ENCODE measurements around the gene PPT1.

The PPT1 gene

DNA sequence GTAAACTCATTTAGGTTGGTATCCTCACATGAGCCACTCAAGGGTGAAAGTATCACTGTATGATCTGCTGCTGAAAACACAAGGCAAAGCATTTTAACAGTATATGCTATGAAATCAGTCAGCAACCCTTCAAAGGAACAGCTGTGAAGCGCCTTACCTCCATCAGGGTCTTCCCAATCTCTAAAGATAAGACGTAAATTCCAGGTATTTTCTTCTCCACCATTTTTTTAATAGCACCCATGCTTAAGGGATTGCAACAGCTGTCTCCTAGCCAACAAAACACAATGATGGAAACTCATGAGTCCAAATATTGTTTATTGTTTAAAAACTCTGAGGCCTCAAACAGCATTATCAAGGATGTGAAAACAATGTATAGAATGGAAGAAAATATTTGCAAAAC, 4.8 kb downstream of the PPT1 start:
- no peak for DNase-seq

DNA sequence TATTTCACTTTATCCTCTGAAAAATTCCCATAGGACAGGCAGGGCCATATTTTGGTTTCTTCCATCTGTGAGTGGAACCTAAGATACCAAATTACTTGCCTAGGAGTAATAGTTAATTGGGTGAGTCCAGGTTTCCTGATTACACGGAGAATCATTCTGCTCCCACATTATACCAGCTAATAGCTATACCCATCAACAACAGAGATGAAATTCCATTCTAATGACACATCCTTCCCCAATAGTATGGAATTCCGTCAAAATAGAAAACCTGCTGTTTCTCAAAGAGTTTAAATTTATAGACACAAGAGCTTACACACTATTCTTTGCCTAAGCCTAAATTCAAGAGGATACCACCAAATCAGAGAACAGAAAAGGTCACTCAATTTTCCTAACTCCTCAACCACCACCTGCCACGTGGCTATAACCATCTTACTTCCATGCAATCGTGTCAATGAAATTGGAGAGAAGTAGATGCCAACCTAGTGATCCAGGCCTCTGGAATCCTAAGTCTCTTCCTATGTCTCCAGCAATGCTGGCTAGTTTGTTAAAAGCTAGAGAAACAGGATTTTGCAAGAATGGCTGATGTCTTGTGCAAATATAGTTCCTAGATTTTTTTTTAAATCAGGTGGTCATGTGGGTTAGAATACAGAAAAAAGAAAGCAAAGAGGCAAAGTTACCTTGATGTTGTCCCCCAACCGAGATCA, 6.2 kb downstream of the PPT1 start:
- no peak for DNase-seq

DNA sequence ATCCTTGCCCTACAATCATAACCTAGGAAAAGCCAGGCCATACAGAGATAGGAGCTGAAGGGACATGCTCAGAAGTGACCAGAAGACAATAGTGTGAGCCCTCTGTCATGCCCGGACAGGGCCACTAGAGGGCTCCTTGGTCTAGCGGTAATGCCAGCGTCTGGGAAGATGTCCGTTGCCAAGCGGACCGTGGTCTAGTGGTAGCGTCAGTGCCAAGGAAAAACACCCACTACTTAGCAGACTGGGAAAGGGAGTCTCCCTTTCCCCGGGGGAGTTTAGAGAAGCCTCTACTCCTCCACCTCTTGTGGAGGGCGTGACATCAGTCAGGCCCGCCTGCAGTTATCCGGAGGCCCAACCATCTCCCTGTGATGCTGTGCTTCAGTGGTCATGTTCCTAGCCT, 12.3 kb downstream of the PPT1 start:
- peak; percentile 79 for DNase-seq

DNA sequence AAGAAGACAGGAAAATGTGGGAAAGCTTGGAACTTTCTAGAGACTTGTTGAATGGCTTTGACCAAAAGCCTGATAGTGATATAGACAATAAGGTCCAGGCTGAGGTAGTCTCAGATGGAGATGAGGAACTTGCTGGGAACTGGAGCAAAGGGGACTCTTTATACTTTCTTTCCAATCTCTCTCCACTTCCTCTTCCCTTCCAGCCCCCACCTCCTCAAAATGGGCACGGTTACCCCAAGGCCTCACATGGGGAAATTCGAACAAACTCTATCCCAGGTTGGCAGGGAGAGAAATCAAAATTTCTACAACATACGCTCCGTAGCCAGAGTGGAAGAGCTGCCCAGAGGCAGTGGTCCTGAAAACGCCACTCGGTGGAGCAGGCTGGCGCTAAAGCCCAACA, 15.2 kb downstream of the PPT1 start:
- DNase-seq = no peak

DNA sequence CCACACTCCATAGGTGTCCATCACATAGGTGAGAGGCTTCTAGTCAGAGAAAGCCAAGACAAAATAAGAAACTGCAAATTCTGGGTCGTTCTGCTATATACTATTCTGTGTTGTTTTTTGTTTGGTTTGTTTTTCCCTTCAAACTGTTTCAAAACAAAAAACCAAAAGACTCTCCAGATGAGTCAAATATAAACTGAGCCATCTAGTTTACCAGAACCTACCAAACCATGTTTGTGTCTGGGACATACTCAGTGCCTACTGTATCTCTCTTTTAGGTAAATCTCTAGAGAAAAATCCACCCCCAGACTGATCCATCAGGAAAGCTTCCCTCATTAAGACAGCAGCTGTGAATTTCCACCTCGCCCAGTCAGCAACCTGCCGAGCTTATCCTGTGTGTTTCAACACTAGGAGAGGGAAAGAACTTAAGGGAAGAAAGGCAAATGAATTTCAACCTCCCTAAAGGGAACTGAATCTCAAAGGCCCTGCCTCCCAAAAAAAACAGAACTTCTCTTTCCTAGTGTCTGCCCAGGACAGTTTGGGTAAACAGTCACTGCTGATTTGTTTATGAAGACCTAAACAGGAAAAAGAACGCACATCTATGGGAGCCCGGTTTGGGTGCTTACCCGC, 17.2 kb downstream of the PPT1 start:
- no peak for DNase-seq

DNA sequence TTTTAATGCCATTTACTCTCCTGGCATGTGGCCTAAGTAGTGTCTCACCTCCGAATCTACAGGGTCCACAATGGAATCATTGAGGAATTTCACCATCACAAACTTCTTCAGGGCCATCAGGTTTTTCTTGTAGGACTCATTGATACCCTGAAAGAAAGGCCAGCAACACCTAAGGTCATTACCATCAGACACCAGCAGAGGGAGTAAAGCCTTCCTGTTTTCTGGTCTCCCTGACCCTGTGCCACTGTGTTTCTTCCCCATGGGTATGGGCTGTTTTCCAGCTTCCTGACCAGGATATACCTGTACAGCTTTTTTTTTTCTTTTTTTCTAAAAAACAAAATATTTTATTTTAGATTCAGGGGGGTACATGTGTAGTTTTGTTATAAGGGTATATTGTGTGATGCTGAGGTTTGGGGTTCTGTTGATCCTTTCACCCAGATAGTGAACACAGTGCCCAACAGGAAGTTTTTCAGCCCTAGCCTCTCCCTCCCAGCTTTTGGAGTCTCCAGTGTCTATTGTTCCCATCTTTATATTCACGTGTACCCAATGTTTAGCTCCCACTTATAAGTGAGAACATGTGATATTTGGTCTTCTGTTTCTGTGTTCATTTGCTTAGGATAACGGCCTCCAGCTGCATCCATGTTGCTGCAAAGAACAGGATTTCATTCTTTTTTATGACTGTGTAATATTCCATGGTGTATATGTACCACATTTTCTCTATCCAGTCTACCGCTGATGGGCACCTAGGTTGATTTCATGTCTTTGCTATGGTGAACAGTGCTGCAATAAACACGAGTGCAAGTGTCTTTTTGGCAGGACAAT, 18.3 kb downstream of the PPT1 start:
- peak; percentile 85 for DNase-seq

DNA sequence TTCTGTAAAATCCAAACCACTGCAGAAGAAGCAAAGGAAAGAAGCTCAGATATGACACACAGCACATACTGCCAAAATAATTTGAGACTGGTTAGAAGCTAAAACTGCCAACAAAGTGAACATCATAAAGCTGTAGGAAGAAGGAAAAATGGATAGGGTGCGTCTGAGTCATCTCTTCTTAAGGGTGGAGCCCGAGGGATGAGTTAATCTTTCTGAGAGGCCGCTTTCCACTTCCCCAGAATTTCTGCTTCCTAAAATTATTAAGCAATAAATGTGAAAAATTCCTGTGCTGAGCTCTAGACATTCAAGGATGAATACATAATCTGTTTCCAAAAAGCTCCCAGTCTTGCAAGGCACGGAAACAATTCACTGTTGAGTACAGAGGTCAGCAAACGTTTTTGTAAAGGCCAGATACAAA, 20.1 kb downstream of the PPT1 start:
- no peak for DNase-seq

DNA sequence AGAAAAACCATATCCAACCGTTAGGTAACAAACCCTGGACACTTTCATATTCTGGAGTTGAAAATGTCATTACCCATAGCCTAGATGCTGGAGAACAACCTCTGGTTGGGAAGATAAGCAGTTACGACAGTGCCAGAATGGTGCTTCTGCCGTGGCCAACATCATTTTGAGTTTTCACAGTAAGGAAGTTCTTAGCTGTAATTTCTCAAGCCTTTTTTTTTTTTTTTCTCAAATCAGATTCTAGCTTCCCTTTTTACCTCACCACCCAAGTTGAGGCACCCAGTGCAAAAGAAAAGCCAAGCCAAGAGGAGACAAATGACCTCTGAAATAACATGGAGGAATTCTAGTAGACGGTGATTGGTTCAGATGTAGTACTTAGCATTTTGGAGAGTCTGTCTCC, 21.8 kb downstream of the PPT1 start:
- DNase-seq = no peak

DNA sequence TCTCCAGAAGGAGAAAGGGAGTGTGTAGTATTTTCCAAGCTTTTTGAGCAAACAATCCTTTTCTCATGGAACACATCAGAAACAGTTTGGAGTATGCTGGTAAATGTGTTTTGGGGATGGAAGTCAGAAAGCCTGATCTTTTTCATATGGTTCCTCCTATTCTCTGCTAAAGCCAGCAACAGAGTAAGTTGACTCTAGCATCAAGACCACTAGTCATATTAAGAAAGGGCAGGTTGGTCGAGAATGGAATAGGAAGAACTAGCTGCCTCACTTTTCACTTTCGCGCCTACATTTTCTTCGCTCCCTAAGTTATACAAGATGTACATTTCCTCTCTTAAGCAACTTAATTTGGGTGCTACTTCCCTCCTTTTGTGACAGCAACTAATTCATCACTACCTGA, 24.0 kb downstream of the PPT1 start:
- DNase-seq = no peak

DNA sequence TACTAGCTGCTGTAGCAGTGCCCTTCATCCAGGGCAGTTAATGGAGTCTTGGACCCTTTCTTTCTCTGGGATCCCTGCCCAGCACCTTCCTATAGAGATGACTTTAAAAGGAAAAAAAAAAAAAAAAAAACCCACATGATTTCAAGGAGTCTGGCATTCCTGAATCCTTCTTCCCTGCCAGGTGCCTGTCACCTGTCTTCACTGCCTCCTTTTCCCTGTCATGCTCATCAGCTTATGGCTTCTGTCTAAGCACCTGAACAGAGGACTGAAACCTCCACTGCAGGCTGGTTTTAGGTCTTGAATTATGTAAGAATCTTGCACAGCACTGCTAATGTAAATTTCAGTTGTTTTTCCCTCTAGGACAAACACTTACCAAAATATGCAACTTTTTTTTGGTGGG, 24.9 kb downstream of the PPT1 start:
- no peak for DNase-seq

DNA sequence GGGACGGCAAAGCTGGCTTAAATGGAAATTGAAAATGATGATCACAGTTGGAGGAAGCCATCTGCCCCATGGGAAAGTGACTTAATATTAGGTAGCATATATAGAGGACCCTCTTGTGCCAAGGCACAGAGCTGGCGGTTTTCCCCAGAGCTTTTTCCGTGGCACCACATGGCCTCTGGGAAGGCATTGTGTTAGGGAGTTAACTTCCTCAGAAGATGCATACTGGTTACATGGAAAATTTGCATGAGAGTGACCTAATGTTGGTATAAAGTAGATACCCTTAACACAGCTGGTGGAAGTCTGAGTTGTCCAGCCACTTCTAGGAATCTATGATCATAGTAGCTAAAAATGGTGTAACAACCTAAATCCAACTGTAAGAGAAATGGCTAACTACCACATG, 29.2 kb downstream of the PPT1 start:
- DNase-seq = no peak

DNA sequence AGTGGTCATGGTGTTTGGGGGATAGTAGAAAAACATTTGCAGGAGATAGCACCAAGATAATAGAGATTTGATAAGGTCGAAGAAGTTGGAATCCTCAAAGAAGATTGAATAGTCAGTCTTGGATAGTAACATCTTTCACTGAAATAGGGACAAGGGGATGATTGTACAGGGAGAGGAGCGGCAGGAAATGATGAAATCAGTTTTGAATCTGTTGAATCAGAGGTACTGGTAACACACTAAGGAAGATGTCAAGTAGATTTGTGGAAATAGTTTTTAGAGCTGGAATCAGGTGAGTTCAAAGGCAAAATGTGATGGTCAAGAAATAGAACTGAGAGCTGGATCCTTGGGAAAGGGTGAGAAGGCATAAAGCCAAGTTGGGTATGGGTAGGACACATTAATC, 30.0 kb downstream of the PPT1 start:
- DNase-seq = no peak

DNA sequence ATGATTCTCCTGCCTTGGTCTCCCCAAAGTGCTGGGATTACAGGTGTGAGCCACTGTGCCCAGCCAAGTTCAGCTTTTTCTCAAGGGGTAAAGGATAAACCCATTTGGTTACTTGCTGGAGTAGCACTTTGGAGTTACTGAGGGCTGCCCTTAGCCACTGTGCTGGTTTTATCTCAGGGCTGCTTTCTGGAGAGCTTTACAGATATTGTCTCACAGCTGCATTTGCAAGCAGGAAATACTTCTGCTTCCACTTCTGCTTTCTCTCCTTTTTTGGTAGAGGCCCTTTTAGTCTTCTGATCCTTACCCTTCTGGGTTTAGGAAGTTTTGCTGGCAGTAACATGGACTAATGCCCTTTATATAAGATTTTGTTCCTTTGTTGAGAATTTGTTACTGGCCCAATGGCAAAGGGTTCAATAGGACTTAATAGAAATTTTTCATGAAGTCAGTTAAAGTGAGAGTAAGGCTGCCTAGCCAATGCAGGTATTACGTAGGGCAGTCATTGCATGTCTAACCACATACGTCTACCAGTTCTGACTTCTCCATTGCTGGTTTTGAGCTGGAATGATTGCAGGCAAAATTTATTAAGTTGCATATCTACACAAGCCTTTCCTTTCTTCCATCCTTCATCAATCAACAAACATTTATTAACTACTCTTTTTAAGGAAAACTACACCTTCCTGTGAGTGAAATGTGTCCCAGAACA, 32.1 kb downstream of the PPT1 start:
- no peak for DNase-seq

DNA sequence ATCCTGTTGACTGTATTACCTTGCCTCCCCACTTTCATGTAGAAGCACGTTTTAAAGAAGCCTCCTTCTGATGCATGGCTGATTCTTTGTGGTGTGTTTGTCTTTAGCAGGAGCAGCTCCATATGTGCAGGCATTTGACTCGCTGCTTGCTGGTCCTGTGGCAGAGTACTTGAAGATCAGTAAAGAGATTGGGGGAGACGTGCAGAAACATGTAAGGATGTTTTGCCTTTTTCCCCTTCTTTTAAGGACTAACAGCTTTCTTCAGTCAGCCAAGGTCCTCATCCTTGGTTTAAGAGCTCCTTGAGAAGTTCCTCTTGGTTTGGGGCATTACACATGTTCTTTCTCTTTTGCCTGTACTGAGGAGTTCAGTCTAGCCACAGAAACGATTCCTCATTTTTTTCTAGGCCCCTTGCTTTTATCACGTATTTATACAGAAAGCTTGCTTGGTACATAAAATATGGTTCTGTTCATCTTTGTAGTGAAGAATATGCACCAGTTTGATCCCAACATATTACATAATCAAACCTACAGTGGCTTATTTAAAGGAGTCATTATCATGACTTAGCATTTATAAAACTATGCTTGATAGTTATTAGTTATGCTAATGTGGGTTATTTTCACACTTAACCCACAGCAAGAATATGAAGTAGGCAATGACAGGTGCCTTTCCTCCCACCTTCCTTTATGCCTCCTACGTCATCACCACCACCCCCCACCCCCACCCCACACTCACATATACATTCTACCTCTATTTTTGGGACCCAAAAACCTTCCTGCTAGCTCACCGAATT, 36.9 kb downstream of the PPT1 start:
- no peak for DNase-seq

DNA sequence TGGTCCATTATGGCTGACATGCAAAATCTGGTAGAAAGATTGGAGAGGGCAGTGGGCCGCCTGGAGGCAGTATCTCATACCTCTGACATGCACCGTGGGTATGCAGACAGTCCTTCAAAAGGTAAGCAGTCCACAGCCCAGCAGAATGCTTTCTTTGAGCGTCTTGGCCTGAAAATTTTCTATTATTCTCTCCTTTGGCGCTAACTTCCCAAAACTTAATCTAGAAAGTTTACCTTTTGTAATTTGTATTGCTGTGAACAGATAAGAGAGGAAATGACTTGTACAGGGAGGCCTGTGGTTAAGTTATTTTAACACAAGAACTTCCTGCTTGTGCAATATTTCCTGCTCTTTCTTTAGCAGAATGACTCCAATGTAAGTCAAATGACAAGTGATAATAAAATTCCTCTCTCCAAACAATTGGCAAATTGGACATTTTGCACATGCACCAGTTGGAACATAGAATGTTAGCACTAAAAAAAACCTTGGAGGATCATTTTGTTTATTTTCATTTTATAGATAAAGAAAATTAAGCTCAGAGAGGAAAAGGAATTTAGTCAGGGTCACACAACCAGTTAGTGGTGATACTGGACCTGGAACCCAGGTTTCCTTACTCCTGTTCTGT, 37.6 kb downstream of the PPT1 start:
- DNase-seq = no peak

DNA sequence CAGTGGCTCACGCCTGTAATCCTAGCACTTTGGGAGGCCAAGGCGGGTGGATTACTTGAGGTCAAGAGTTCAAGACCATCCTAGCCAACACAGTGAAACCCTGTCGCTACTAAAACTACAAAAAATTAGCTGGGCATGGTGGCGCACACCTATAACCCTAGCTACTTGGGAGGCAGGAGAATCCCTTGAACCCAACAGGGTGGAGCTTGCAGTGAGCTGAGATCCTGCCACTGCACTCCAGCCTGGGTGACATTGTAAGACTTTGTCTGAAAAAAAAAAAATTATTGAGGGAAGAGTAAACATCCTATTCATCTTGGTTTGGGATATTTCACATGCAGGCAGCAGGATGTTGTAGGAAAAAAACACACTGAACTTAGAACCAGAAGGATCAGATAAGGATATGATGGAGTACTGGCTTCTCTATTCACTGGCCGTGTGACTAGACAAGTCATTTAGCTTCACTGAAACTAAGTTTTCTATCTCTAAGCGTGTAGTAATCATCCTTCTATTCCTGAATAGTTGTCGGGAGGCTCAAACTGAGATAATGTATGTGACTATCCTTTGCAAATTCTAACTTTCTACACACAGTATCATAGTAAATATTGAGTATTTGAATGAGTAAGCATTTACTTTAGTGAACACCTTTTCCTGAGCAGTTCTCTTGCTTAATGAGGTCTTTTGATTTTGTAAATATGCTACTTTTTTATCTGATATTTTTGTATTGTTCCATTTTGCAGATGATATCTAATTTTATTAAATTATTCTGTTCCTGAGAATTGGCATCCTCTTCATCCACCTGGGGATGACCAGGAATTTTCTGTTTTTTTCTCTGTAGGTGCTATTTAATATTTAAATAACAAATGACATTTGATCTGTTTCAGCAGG, 38.4 kb downstream of the PPT1 start:
- no peak for DNase-seq

DNA sequence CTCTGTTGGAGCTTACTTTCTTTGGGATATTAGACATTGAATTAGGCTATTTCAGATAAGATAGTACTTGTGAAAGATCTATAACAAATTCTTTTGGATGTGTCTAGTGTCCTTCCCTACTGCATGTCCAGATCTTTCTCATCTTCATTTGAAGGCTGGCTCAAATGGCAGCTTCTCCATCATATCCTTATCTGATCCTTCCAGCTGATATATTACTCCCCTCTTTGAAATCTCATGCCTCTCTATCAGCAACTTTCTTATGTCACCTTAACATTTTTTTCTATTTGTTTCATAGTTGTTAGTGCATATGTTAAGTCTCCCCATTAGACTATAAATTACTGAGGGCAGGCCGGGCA, 39.0 kb downstream of the PPT1 start:
- DNase-seq = no peak

DNA sequence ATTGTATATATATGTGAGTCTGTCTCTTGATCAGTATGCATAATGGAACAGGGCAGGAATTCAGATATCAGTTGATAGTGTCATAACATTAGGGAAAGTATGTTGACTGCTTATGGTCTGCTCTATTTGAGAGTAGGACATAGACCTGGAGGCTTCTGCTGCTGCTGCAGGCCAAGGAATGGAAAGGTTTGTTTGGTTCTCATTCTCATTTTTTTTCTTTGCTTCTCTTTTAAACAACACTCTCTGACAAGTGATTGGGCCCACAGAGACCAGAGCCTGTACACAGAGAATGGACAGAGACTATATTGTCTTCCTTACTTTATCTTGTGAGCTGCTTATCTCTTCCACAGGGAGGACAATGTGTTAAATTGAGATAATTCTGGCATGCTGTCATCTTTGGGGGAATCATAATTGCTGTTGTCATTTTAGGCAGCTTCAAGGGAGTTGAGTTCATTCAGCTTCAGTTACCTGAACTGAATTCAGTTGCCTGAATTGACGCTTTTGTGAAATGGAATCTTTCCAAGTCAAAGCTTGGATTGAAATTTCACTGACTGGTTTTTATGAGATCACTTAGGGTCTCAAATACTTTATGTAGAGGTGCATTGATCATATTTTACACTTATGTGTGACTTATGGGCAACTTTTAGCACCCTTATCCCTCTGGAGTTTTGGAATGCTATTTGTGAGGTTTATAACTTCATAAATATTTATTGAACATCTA, 39.6 kb downstream of the PPT1 start:
- no peak for DNase-seq

DNA sequence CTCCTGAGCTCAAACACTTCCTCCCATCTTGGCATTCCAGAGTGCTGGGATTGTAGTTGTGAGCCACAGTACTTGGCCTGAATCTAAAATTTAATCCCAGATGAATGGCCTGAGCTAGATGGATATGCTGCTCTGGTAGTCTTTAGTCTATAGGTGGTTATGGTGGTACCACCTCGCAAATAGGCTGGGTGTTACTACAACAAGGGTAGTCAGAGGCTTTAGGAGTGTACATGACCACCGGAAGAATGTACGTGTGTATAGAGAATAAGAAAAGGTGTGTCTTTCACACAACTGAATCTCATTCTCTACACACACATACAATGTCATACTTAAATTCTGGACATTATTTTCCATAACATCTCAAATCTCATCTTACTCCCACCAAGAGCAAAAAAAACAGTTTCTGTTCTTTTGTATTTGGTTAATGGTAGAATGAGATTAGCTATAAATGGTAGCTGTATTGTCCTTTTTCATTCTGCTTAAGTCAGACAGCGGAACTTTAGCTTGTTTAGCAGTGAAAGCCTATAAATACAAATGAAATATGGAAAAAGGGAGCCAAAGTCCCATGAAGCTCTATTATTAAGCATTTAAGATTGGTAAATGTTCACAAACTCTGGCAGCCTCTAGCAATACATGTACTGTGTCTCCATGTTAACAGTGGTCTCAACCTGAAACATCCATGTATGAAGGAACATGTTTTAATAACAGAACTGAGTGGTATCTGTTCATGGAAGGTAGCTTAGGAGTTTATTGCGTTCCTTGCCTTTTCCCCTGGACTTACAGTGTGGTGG, 40.3 kb downstream of the PPT1 start:
- DNase-seq = no peak

Data from DMS53 (cell line).